Activated CD4-positive, alpha-beta T cell treated with anti-CD3 and anti-CD28 coated beads, Interleukin-2, amount 10 ng/mL, durations not matched to agents 7 days and 5 days (primary cell): ENCODE measurements around the gene ZBTB7B. TPM values are rescaled to one million over a fixed set of nuclear protein-coding genes. Genes with fewer than 3 reads are reported as not detected.
"Not testable (repeated sequence)": the region's sequence is repeated elsewhere in the genome, so short reads cannot be mapped to it uniquely, and the experiment has no call there.

Experiments used
- CTCF ChIA-PET: fragments of 350-600 bp; sonication (Branson Sonifier 250); formaldehyde crosslinking; loops from one replicate; lab custom pipeline; 2021; ENCODE audit warnings: antibody characterized with exemption; lab: Charles Lee
- POLR2A ChIA-PET: fragments of 350-600 bp; sonication (Branson Sonifier 250); formaldehyde crosslinking; loops from one replicate; lab custom pipeline; 2021; ENCODE audit warnings: antibody characterized with exemption; lab: Charles Lee
- DNase-seq: peaks from one replicate; pipeline ENCODE4 v3.0.0-alpha.2; 2020
- H3K27ac Mint-ChIP-seq: one replicate; pipeline ENCODE4 v1.8.0; 2021; ENCODE audit warnings: mild to moderate bottlenecking, moderate library complexity, mixed read lengths
- H3K27me3 Mint-ChIP-seq: one replicate; pipeline ENCODE4 v1.8.0; 2021; ENCODE audit warnings: mixed read lengths
- H3K36me3 Mint-ChIP-seq: one replicate; pipeline ENCODE4 v1.8.0; 2021; ENCODE audit warnings: low read depth, mixed read lengths
- H3K4me1 Mint-ChIP-seq: one replicate; pipeline ENCODE4 v1.8.0; 2021; ENCODE audit warnings: mixed read lengths
- H3K4me3 Mint-ChIP-seq: one replicate; pipeline ENCODE4 v1.8.0; 2021; ENCODE audit warnings: mild to moderate bottlenecking, moderate library complexity, mixed read lengths
- H3K9me3 Mint-ChIP-seq: one replicate; pipeline ENCODE4 v1.8.0; 2021; ENCODE audit warnings: mixed read lengths
- total RNA-seq, 2 experiments: library from RNA; stranded (reverse); gene quantifications; one replicate each; pipeline ENCODE4 v1.2.3, GENCODE V29; 2021

Gene ZBTB7B
- total RNA-seq, 2 experiments from 2014 or later: 112 to 127 TPM

- peak overlapping the region; percentile 17 for H3K4me3 Mint-ChIP-seq
- CTCF ChIA-PET: interaction anchor here (0.9 kb wide), 1 partner anchor 30 kb away, joined by 3 read pairs; no protein-coding TSS in a partner anchor
- peaks cover 34% of the 10 kb centered on the region for H3K36me3 Mint-ChIP-seq
- H3K27ac Mint-ChIP-seq: peak overlapping the region; percentile 79
- H3K27me3 Mint-ChIP-seq, DNase-seq, POLR2A ChIA-PET, H3K9me3 Mint-ChIP-seq: not testable (repeated sequence)
- peaks cover 27% of the 10 kb centered on the region for H3K4me1 Mint-ChIP-seq
Observed at GRCh38 chr1:154977762-154978161, 24.8 kb upstream of the ZBTB7B start.

- ChIA-PET CTCF (interaction anchor here (1.7 kb wide), 1 partner anchor 39 kb away, joined by 3 read pairs; no protein-coding TSS in a partner anchor), POLR2A (no interaction called here)
Observed at GRCh38 chr1:154978360-154978759, 24.2 kb upstream of the ZBTB7B start.

GRCh38 chr1:154982341-154982740 lies 20.3 kb upstream of the ZBTB7B start:
- Mint-ChIP-seq H3K4me1 (peaks cover 34% of the 10 kb centered on the region), H3K36me3 (peaks cover 28% of the 10 kb centered on the region), H3K27ac (no peak overlapping the region), H3K27me3 (no peaks in the 10 kb centered on the region), H3K4me3 (no peak overlapping the region), H3K9me3 (no peaks in the 10 kb centered on the region)
- ChIA-PET CTCF (interaction anchor here (0.8 to 4.5 kb wide), 4 partner anchors 10 to 34 kb away, joined by 3 to 29 read pairs (median 28); partner anchors contain the start of genes CKS1B, LENEP, PYGO2 and SHC1), POLR2A (no interaction called here)
- no peak for DNase-seq

More at GRCh38 chr1:154978360-154978759, 24.2 kb upstream of the ZBTB7B start:
- Mint-ChIP-seq H3K4me3 (no peak overlapping the region), H3K4me1 (peaks cover 23% of the 10 kb centered on the region), H3K9me3 (no peaks in the 10 kb centered on the region), H3K27me3 (no peaks in the 10 kb centered on the region), H3K27ac (peak overlapping the region; percentile 62), H3K36me3 (peaks cover 34% of the 10 kb centered on the region)
- DNase-seq: no peak

DNA sequence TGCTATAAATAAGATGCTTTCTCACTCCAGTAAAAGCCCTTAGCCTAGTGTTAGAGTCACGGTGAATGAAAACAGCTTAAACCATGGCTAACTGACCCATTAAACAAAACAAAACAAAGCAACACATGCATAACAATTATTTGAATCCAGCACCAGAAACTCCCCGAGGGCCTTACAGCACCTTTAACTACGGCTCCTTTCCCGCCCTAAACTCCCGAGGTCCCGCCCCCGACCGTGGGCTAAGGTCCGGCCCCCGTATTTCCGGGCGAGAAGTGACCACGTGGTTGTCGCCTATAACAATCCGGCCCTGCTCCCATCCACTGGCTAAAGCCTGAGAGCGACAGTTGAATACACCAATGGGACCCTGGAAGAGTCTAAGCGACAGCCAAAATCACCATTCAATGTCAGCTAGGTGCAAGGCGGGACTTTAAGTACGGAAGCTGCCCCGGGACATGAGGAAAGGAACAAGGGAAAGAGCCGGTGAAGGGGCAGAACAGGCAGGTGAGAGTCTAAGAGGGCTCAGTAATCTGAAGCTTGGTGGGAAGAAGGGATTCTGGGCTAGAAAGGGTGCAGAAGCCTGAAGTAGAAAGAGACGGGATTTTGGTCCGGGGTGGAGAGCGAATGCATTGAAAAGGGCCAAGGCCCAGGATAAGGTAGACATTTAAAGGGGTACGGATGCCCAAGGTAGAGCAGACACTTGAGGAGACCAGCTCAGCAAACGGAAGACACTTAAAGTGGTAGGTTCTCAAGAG lies 19.5 kb upstream of the ZBTB7B start, which contains the start of gene FLAD1:
FLAD1 (plus strand) TSS at position 448 of the 752 bp plus-strand sequence. CDS start 351 bp downstream, outside the sequence.
- DNase-seq: peak; percentile 98
- H3K27me3 Mint-ChIP-seq: no peaks in the 10 kb centered on the region
- H3K4me1 Mint-ChIP-seq: peaks cover 33% of the 10 kb centered on the region
- no peak within 1 kb of the TSS for H3K4me3 Mint-ChIP-seq
- peaks cover 24% of the 10 kb centered on the region for H3K36me3 Mint-ChIP-seq
- ChIA-PET CTCF (interaction anchor here (0.6 to 4.5 kb wide), 14 partner anchors 11 to 853 kb away, joined by 3 to 29 read pairs (median 4); partner anchors contain the start of genes CKS1B, LENEP, PMVK and PYGO2), POLR2A (interaction anchor here (0.9 to 1.7 kb wide), 4 partner anchors 14 to 102 kb away, joined by 3 to 7 read pairs (median 3); no protein-coding TSS in a partner anchor)
- no peaks in the 10 kb centered on the region for H3K9me3 Mint-ChIP-seq
- H3K27ac Mint-ChIP-seq: no peak within 1 kb of the TSS

DNA sequence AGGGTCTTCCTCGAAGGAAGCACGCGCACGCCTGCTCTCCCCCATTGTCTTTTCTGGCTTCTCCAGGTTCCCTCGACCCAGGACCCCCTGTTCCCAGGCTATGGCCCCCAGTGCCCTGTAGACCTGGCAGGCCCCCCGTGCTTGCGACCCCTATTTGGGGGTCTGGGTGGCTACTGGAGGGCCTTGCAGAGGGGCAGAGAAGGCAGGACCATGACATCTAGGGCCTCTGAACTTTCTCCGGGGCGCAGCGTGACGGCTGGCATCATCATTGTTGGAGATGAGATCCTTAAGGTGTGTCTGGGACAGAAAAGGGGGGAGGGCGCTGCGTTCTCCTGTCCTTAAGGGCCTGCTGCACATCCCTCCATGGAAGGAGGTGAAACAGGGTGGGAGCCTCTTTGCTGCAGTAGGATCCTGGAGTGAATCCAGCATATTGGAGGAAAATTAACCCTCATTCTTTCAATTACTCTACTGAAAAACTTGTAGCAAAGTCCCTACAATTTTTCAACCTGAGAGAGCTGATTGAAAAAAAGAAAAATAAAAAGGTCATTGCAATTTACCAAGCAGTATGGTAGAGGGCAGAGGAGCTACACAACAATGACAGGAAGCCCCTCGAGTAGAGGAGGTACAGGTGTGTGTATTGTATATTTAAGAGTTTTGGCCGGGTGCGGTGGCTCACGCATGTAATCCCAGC lies 18.7 kb upstream of the ZBTB7B start:
- Mint-ChIP-seq H3K4me3 (no peak overlapping the region), H3K9me3 (no peaks in the 10 kb centered on the region), H3K36me3 (peaks cover 27% of the 10 kb centered on the region), H3K27me3 (no peaks in the 10 kb centered on the region), H3K4me1 (peaks cover 36% of the 10 kb centered on the region), H3K27ac (no peak overlapping the region)
- ChIA-PET POLR2A (interaction anchor here (0.9 to 1.7 kb wide), 5 partner anchors 15 to 101 kb away, joined by 3 to 7 read pairs (median 3); no protein-coding TSS in a partner anchor), CTCF (interaction anchor here (0.9 to 4.5 kb wide), 15 partner anchors 10 to 101 kb away, joined by 3 to 29 read pairs (median 4); partner anchors contain the start of genes CKS1B, LENEP, PMVK and SHC1)
- no peak for DNase-seq

DNA sequence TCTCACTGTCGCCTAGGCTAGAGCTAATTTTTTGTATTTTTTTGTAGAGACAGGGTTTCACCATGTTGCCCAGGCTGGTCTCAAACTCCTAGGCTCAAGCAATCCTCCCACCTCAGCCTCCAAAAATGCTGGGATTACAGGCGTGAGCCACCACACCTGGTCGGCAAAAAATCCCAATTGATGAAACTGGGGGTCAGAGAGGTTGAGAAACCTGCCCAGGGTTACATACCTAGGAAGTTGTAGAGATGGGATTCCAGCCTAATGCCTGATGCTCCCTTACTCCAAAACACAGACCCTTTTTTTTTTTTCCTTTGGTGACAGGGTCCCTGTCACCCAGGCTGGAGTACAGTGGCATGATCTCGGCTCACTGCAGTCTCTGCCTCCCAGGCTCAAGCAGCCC lies 15.9 kb upstream of the ZBTB7B start:
- H3K9me3 Mint-ChIP-seq, POLR2A ChIA-PET, H3K4me3 Mint-ChIP-seq, H3K27me3 Mint-ChIP-seq, H3K27ac Mint-ChIP-seq, DNase-seq: not testable (repeated sequence)
- CTCF ChIA-PET: interaction anchor here (0.8 to 2.0 kb wide), 3 partner anchors 10 to 13 kb away, joined by 3 to 18 read pairs (median 3); no protein-coding TSS in a partner anchor
- H3K36me3 Mint-ChIP-seq: peaks cover 20% of the 10 kb centered on the region
- H3K4me1 Mint-ChIP-seq: peaks cover 24% of the 10 kb centered on the region

DNA sequence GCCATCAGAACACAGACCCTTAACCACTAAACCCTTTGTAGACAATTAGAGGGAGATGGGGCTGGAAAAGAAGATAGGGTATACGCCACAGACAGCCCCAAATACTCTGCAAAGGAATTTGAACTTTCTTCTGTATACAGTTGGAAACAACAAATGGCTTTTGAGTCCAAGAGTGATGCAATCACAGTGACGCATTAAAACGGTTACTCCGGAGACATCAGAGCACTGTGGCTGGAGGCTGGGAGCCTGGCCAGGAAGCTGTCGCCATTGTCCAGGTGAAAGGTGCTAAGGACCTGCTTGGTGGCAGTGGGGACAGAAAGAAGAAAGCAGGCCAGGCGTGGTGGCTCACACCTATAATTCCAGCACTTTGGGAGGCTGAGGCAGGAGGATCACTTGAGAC lies 15.3 kb upstream of the ZBTB7B start:
- CTCF ChIA-PET: interaction anchor here (1.3 to 2.0 kb wide), 4 partner anchors 9 to 29 kb away, joined by 3 to 18 read pairs (median 14); no protein-coding TSS in a partner anchor
- no peak for DNase-seq
- Mint-ChIP-seq H3K4me1 (peaks cover 24% of the 10 kb centered on the region), H3K4me3 (no peak overlapping the region), H3K36me3 (peaks cover 19% of the 10 kb centered on the region), H3K27ac (no peak overlapping the region), H3K27me3 (no peaks in the 10 kb centered on the region), H3K9me3 (no peaks in the 10 kb centered on the region)
- POLR2A ChIA-PET: no interaction called here

DNA sequence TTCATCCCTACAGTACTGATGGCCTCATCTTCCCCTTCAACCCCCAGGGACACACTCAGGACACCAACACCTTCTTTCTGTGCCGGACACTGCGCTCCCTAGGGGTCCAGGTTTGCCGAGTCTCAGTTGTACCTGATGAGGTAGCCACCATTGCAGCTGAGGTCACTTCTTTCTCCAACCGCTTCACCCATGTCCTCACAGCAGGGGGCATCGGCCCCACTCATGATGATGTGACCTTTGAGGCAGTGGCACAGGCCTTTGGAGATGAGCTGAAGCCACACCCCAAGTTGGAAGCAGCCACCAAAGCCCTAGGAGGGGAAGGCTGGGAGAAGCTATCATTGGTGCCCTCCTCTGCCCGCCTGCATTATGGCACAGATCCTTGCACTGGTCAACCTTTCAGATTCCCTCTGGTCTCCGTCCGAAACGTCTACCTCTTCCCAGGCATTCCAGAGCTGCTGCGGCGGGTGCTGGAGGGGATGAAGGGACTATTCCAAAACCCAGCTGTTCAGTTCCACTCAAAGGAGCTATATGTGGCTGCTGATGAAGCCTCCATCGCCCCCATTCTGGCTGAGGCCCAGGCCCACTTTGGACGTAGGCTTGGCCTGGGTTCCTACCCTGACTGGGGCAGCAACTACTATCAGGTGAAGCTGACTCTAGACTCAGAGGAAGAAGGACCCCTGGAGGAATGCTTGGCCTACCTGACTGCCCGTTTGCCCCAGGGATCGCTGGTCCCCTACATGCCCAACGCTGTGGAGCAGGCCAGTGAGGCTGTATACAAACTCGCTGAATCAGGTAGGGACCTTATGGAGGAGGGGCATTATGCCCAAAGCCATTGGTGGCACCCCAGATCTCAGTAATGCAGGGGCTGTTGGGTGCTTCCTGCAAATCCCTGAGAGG lies 14.3 kb upstream of the ZBTB7B start:
- ChIA-PET CTCF (interaction anchor here (1.3 to 2.0 kb wide), 4 partner anchors 8 to 28 kb away, joined by 3 to 18 read pairs (median 14); no protein-coding TSS in a partner anchor), POLR2A (interaction anchor here (0.6 kb wide), 1 partner anchor 1793 kb away, joined by 3 read pairs; no protein-coding TSS in a partner anchor)
- Mint-ChIP-seq H3K27me3 (no peaks in the 10 kb centered on the region), H3K4me1 (peaks cover 24% of the 10 kb centered on the region), H3K27ac (no peak overlapping the region), H3K9me3 (no peaks in the 10 kb centered on the region), H3K36me3 (peaks cover 20% of the 10 kb centered on the region), H3K4me3 (no peak overlapping the region)
- no peak for DNase-seq

DNA sequence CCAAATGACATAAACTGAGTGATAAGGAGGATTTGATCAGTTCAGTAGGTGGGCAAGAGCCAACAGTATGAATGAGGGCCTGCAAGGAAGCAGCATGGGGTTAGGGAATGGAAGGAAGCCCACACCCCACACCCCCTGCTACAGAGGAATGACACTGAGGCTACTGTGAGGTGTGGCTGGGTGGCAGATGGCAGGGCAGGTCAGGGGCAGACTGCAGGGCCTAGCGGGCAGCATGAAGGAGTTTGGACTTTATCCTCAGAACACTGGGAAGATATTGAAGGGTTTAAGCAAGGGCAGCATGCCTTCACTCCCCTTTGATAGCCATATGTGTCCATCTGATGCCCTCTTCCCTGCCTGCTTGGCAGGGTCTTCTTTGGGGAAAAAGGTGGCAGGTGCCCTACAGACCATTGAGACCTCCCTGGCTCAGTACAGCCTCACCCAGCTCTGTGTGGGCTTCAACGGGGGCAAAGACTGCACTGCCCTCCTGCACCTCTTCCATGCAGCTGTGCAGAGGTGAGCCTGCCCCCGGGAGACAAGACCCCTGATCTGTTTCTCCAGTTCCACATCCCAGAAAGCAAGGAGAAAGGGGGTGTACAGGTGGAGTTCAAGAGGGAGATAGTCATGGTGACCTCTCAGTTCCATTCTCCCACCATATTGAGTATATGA lies 13.3 kb upstream of the ZBTB7B start:
- H3K9me3 Mint-ChIP-seq: no peaks in the 10 kb centered on the region
- H3K4me1 Mint-ChIP-seq: peaks cover 18% of the 10 kb centered on the region
- H3K27me3 Mint-ChIP-seq: no peaks in the 10 kb centered on the region
- H3K4me3 Mint-ChIP-seq: no peak overlapping the region
- ChIA-PET CTCF (no interaction called here), POLR2A (no interaction called here)
- DNase-seq: no peak
- peaks cover 20% of the 10 kb centered on the region for H3K36me3 Mint-ChIP-seq
- no peak overlapping the region for H3K27ac Mint-ChIP-seq

GRCh38 chr1:154990276-154990675 lies 12.3 kb upstream of the ZBTB7B start:
- Mint-ChIP-seq H3K4me1 (peaks cover 16% of the 10 kb centered on the region), H3K4me3 (no peak overlapping the region), H3K36me3 (peaks cover 20% of the 10 kb centered on the region), H3K27ac (no peak overlapping the region), H3K9me3 (no peaks in the 10 kb centered on the region), H3K27me3 (no peaks in the 10 kb centered on the region)
- POLR2A ChIA-PET: no interaction called here
- DNase-seq: no peak
- CTCF ChIA-PET: interaction anchor here (0.9 to 1.0 kb wide), 3 partner anchors 9 to 55 kb away, joined by 3 to 4 read pairs (median 3); no protein-coding TSS in a partner anchor
